ENCODE results near the gene GPC6.

GPC6 gene

GRCh38 chr13:94114166-94114565, 887.6 kb downstream of the GPC6 start:
- H3K9me2 ChIP-seq (replicated peaks; ENCODE audit: insufficient read depth, low read length): no peaks in the 10 kb centered on the region
- TF ChIP-seq EZH2phosphoT487 (conservative IDR thresholded peaks at IDR 0.05; ENCODE audit: low read length): no peak
- no peak for TF ChIP-seq CTCF (IDR thresholded peaks at IDR 0.05; ENCODE audit: insufficient read depth, low read length, poor library complexity, severe bottlenecking)
- no peaks in the 10 kb centered on the region for H3K79me2 ChIP-seq (ENCODE audit: insufficient read depth, low read length)
- no peak overlapping the region for H2AFZ ChIP-seq (ENCODE audit: low read depth, low read length, severe bottlenecking)
- no peak overlapping the region for H3K9ac ChIP-seq (ENCODE audit: low read length)
- H3K9me3 ChIP-seq (ENCODE audit: insufficient read depth, low read length): no peaks in the 10 kb centered on the region
- H3K27ac ChIP-seq (ENCODE audit: low read depth, low read length): no peak overlapping the region
- no peaks in the 10 kb centered on the region for H3K27me3 ChIP-seq (ENCODE audit: low read length)
- H3K36me3 ChIP-seq (ENCODE audit: low read length): no peaks in the 10 kb centered on the region
- H3F3A ChIP-seq (ENCODE audit: insufficient read depth): no peaks in the 10 kb centered on the region
- no peaks in the 10 kb centered on the region for H4K20me1 ChIP-seq (ENCODE audit: low read depth, low read length)
- no peak overlapping the region for H3K4me3 ChIP-seq (ENCODE audit: insufficient read depth, low read length, poor library complexity, severe bottlenecking)
- H3K4me2 ChIP-seq (ENCODE audit: low read depth, low read length, poor library complexity, severe bottlenecking): no peak overlapping the region

- no peaks in the 10 kb centered on the region for H3K27me3 ChIP-seq (ENCODE audit: low read length)
- no peaks in the 10 kb centered on the region for H4K20me1 ChIP-seq (ENCODE audit: low read depth, low read length)
- H3K27ac ChIP-seq (ENCODE audit: low read depth, low read length): no peak overlapping the region
These were observed 888.4 kb downstream of the GPC6 start for GRCh38 chr13:94115054-94115453.

GRCh38 chr13:94119360-94119936, 892.8 kb downstream of the GPC6 start:
- Histone ChIP-seq H3K27me3 (ENCODE audit: low read length) (no peaks in the 10 kb centered on the region), H2AFZ (ENCODE audit: low read depth, low read length, severe bottlenecking) (no peak overlapping the region), H3K36me3 (ENCODE audit: low read length) (no peaks in the 10 kb centered on the region), H3F3A (ENCODE audit: insufficient read depth) (no peaks in the 10 kb centered on the region), H3K9me2 (replicated peaks; ENCODE audit: insufficient read depth, low read length) (no peaks in the 10 kb centered on the region), H3K4me2 (ENCODE audit: low read depth, low read length, poor library complexity, severe bottlenecking) (no peak overlapping the region), H3K9me3 (ENCODE audit: insufficient read depth, low read length) (no peaks in the 10 kb centered on the region), H3K9ac (ENCODE audit: low read length) (no peak overlapping the region), H3K27ac (ENCODE audit: low read depth, low read length) (no peak overlapping the region), H3K79me2 (ENCODE audit: insufficient read depth, low read length) (no peaks in the 10 kb centered on the region), H3K4me3 (ENCODE audit: insufficient read depth, low read length, poor library complexity, severe bottlenecking) (no peak overlapping the region), H4K20me1 (ENCODE audit: low read depth, low read length) (no peaks in the 10 kb centered on the region)
- TF ChIP-seq CTCF (IDR thresholded peaks at IDR 0.05; ENCODE audit: insufficient read depth, low read length, poor library complexity, severe bottlenecking) (no peak), EZH2phosphoT487 (conservative IDR thresholded peaks at IDR 0.05; ENCODE audit: low read length) (no peak)

More at GRCh38 chr13:94115054-94115453, 888.4 kb downstream of the GPC6 start:
- Histone ChIP-seq H3K4me2 (ENCODE audit: low read depth, low read length, poor library complexity, severe bottlenecking) (no peak overlapping the region), H3K36me3 (ENCODE audit: low read length) (no peaks in the 10 kb centered on the region), H3F3A (ENCODE audit: insufficient read depth) (no peaks in the 10 kb centered on the region), H3K79me2 (ENCODE audit: insufficient read depth, low read length) (no peaks in the 10 kb centered on the region), H3K4me3 (ENCODE audit: insufficient read depth, low read length, poor library complexity, severe bottlenecking) (no peak overlapping the region), H3K9me2 (replicated peaks; ENCODE audit: insufficient read depth, low read length) (no peaks in the 10 kb centered on the region), H2AFZ (ENCODE audit: low read depth, low read length, severe bottlenecking) (no peak overlapping the region), H3K9ac (ENCODE audit: low read length) (no peak overlapping the region), H3K9me3 (ENCODE audit: insufficient read depth, low read length) (no peaks in the 10 kb centered on the region)
- TF ChIP-seq CTCF (IDR thresholded peaks at IDR 0.05; ENCODE audit: insufficient read depth, low read length, poor library complexity, severe bottlenecking) (no peak), EZH2phosphoT487 (conservative IDR thresholded peaks at IDR 0.05; ENCODE audit: low read length) (no peak)
